ENCODE results near the gene TGFBR2.

TGFBR2 gene

GRCh38 chr3:30695302-30696061, 89.1 kb downstream of the TGFBR2 start:
- no peak for FAIRE-seq

DNA sequence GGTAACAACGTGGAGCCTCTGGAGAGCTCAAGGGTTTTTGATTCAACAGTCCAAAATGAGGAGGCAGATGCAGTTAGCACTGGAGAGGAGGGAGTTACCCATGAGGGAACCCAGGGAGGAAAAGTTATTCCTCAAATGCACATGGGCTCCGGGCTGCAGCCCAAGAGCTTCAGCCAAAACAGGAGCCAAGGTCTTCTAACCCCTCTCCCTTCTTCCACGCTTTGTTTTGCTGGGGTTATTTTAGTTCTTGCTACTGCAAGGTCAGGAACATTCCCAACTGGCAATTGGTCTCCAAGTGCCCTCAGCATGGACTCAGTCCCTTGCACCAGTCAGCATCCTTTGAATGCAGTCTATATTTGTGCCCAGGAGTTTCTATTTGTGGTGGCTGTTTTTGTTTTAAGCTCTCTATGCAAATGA, 90.0 kb downstream of the TGFBR2 start:
- no peak for FAIRE-seq

DNA sequence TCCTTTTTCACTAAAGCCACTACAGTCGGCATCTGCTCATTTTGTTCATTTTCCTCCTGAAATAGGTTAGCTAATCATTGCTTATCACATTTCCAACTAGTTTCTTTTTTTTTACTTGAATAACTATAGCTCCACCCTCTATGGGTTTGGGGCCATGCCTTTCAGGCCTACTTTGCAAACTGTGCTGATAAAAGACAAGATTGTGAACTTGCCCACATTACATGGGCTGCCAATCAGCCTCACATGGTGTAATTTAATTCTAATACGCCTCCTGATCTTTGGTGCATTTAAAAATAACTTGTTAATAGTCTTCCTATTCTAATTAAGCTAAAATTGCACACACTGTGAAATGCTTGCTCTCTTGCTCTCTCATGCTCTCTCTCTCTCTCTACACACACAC, 90.5 kb downstream of the TGFBR2 start:
- no peak for FAIRE-seq

- FAIRE-seq: no peak
These were observed 92.1 kb downstream of the TGFBR2 start for GRCh38 chr3:30698549-30698948.

- no peak for FAIRE-seq
These were observed 93.5 kb downstream of the TGFBR2 start for GRCh38 chr3:30699927-30700326.

GRCh38 chr3:30700702-30701321, 94.4 kb downstream of the TGFBR2 start:
- FAIRE-seq: no peak

DNA sequence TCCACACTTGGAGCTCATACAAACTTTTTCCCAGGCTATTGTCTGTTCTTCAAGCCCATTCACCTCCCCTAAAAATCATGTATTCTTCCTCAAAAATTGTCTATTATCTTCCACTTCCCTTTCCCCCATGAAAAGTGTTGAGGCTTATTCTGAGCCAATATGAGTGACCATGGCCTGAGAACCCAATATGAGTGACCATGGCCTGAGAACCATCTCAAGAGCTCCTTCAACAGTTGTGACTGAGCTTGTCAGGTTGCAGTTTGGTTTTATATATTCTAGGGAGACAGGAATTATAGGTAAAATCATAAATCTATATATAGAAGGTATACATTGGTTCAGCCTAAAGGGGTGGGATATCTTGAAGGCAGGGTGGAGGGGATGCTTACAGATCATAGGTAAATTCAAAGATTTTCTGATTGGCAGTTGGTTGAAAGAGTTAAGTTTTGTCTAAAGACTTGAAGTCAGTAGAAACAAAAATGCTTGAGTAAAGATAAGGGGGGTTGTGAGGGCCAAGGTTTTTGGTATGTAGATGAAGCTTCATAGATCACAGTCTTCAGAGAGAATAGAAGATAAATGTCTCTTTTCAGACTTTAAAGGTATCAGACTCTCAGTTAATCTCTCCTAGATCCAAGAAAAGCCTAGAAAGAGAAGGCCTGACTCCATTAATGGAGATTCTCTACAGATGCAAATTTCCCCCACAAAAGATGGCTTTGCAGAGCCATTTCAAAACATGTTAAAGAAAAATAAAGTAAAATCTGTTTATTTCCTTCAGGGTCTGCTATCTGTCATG, 95.8 kb downstream of the TGFBR2 start:
- FAIRE-seq: no peak

GRCh38 chr3:30702828-30703397, 96.5 kb downstream of the TGFBR2 start:
- no peak for FAIRE-seq

GRCh38 chr3:30704931-30705890, 98.8 kb downstream of the TGFBR2 start:
- FAIRE-seq: no peak

DNA sequence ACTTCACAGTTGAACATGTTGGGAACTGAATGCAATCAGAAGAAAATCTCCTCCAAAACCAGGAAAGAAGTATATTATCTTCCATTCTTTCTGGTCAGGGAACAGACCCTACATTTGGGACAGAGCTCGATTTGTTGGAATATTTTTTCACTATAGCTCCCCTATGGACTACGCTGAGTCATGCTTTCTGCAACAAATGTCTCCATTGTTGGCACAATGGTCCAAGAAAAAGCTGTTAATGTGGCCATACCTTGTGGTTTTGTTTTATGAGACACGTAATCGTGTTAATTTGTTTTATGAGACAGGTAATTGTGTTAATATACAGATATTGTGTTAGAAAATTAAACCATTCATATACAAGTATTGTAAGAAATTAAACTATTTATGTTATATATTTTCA, 101.4 kb downstream of the TGFBR2 start:
- FAIRE-seq: no peak

DNA sequence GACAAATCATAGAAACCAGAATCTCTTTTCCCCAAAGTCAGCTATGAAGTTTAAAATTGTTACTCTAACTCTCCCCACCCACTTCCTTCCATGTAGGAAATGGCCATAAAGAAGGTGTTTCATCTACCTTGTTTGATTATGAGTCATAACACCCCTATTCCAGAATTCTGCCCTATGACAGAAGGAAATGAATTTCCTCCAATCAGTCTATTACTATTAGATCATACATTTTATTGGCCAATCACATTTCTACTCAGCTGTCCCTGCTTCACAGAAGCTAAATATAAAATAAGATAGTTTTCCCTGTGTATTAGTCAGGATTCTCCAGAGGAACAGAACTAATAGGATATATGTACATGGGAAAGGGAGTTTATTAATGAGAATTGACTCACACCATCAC, 102.1 kb downstream of the TGFBR2 start:
- no peak for FAIRE-seq

DNA sequence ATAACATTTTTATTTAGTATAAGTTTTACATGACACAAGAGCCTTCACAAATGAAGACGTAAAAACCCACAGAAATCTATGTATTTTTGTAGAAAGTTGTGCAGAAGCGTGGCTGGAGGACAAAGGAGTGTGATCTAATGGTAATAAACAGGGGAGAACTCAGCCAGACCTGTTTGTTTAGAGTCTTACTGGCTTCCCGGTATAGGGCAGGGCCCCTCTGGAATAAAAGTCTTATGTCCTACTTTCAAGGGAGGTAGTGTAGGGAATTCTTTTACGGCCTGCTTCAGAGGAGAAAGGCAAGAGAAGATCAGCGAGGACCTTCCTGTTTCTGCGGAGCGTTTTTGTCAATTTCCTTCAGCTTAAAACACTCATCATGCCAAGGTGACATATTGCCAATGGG, 103.6 kb downstream of the TGFBR2 start:
- FAIRE-seq: no peak

DNA sequence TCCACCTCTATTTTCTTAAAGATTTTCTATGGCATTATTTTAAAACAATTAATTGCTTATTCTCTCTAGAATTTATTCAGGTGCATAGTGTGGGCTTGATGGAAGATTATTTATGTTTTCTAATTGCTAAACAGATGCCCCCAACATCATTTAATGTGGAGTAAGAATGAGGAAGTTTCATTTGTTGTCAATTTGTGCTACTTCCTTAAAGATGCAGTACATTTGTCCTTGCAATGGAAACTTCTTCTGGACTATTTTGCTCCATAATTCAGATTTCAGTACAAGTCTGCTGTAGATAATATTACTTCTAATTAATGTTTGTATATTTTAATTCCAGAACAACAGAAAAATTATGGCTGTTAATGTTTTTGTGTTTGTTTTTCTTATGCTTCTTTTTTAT, 104.8 kb downstream of the TGFBR2 start:
- FAIRE-seq: no peak

DNA sequence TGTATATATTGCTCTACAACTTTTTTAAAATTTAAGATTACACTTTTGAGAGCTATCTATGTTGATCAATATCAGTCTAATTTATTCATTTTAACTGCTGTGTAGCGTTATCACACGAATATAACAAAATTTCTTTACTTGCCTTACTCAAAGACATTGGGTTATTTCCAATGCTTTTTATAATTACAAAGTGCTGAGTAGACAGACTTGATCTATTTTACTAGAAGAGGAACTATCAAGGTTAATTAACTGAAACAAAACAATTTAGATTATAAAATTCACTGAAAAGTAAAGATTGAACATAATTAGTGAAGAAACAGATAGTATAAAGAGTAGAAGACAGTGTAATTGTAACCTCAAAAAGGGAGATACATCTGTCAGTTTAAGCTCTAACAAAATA, 105.5 kb downstream of the TGFBR2 start:
- FAIRE-seq: no peak

DNA sequence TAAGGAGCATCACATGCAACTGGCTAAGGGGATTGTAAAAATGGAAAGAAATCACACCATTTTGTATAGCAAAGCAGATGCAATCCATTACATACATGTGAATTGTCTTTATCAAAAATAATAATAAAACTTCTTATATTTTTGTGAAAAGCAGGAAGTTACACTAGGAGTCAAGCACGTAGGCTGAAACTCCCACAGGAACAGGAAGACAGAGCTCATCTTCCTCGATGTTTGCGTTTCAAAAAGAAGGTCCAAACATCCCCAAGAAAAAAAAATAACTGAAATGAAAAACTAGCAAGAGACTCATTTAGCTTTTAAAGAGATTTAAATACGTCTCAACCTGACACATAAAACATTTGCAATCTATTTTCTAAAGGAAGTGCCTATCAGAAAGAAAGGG, 106.6 kb downstream of the TGFBR2 start:
- FAIRE-seq: no peak

GRCh38 chr3:30713885-30714503, 107.6 kb downstream of the TGFBR2 start:
- FAIRE-seq: no peak

- no peak for FAIRE-seq
These were observed 113.1 kb downstream of the TGFBR2 start for GRCh38 chr3:30719536-30719935.

GRCh38 chr3:30720586-30721313, 114.3 kb downstream of the TGFBR2 start:
- FAIRE-seq: no peak

GRCh38 chr3:30721314-30721634, 114.9 kb downstream of the TGFBR2 start:
- FAIRE-seq: no peak

GRCh38 chr3:30723211-30723610, 116.8 kb downstream of the TGFBR2 start:
- FAIRE-seq: no peak

- no peak for FAIRE-seq
These were observed 118.5 kb downstream of the TGFBR2 start for GRCh38 chr3:30724863-30725262.
